AG08395 (cell line): ENCODE data around the gene FFAR3.
"Not testable (repeated sequence)": the region's sequence is repeated elsewhere in the genome, so short reads cannot be mapped to it uniquely, and the experiment has no call there.

ENCODE experiments used
- DNase-seq: peaks from one replicate; pipeline ENCODE4 v3.0.0; 2012; ENCODE audit warnings: mixed read lengths, low spot score

FFAR3 gene

DNA sequence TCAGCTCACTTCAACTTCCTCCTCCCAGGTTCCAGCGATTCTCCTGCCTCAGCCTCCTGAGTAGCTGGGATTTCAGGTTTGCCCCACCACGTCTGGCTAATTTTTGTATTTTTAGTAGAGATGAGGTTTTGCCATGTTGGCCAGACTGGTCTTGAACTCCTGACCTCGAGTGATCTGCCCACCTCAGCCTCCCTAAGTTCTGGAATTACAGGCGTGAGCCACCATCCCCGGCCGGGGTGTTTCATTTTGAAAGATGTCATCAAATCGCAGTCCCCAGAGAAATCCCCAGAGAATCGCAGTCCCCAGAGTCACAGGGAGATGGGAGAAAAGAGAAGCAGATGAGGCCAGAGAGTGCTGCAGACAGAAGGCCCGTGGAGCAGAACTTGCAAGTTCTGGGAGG lies 43.2 kb downstream of the FFAR3 start:
- not testable (repeated sequence) for DNase-seq

GRCh38 chr19:35403116-35403760 lies 45.0 kb downstream of the FFAR3 start:
- no peak for DNase-seq

DNA sequence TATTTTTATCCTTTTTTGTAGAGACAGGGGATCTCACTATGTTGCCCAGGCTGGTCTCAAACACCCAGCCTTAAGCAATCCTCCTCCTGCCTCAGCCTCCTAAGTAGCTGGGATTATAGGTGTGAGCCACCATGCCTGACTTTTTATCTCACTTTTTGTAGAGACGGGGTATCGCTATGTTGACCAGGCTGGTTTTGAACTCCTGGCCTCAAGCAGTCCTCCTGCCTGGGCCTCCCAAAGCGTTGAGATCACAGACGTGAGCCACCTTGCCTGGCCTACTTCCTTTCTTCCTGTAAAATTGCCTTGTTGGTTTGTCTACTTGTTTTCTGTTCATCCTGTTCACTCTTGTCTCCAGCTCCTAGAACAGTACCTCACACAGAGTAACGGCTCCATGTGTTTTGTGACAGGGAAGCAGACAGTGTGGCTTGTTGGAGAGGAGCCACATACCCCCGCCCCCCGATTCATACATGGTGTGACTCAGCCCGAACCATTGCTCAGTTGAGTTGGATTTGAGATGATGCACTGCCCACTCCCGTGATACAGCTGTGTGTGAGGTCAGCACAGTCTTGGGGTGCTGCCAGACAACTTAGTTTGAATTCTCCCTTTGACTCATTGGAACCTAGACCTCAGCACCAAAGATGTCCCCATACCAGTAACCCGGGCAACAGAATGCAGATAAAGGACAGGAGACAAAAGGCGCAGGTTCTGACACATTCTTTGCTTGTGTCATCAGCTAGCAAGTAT lies 46.8 kb downstream of the FFAR3 start:
- peak; percentile 95 for DNase-seq

DNA sequence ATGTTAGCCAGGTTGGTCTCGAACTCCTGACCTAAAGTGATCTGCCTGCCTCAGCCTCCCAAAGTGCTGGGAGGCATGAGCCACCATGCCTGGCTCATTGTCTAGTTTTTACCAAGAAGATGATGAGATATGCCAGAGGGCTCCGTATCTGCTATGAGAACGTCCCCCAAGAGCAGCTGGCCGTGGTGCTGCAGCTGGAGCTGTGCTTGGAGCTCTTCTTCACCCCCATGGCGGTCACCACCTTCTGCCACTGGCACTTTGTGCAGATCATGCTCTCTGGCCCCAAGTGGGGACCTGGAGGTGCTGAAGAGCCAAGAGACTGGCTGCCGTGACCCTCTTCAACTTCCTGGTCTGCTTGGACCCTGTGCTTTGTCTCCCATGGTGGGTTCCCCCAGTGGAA lies 49.4 kb downstream of the FFAR3 start:
- no peak for DNase-seq

DNA sequence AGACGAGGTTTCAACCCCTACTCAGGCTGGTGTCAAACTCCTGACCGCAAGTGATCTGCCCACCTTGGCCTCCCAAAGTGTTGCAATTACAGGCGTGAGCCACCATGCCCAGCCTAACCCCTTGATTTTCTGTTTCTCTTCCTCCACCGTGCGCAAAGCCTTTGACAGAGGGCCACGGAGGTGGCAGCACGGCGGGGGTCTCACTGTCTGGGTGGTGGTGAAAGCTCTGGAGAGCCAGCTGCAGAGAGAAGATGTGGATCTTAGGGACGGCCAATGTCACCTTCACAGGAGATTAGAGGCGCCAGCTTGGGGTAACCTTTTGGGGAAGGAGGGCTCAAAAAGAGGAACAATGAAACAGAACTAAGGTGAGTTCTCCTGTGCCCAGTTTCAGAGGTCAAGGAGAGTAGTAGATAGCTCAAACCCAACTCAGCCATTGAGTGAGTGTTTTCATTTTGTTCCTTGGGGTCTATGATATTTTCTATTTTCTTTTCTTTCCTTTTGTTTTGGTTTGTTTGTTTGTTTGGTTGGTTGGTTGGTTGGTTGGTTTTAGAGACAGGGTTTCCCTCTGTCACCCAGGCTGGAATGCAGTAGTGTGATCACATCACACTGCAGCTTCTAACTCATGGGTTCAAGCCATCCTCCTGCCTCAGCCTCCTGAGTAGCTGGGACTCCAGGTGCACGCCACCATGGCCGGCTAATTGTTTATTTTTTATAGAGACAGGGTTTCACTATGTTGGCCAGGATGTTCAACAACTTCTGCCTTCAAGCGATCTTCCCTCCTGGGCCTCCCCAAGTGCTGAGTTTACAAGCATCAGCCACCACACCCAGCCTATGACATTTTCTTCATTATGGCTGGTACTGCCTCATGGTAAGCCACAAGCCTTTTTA lies 50.3 kb downstream of the FFAR3 start:
- DNase-seq, result no peak

DNA sequence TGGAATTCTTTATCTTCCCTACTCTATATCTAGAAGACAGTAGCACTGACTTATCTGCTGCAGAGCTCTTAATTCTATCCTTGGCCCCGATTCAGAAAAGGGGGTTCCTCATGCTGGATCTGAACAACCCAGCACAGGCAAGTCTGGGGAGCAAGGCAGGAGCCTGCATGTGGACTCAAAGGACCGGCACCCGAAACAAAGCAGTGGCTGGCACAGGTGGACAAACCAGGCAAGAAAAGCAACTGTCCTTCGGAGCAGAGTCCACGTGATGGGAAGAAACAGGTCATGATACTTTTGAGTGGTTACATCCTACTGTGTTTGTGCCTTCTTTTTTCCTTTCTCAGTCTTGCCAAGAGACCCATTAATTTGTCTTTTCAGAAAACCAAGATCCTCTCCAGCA lies 50.9 kb downstream of the FFAR3 start:
- no peak for DNase-seq
